Measurements from ENCODE around the gene TIAM2. TPM values are rescaled to one million over a fixed set of nuclear protein-coding genes. Genes with fewer than 3 reads are reported as not detected.
"Not testable (repeated sequence)": the region's sequence is repeated elsewhere in the genome, so short reads cannot be mapped to it uniquely, and the experiment has no call there.

TIAM2 gene
- total RNA-seq, 4 donors from 2014 or later, result 8.6 to 17.0 (median 14.8) TPM

DNA sequence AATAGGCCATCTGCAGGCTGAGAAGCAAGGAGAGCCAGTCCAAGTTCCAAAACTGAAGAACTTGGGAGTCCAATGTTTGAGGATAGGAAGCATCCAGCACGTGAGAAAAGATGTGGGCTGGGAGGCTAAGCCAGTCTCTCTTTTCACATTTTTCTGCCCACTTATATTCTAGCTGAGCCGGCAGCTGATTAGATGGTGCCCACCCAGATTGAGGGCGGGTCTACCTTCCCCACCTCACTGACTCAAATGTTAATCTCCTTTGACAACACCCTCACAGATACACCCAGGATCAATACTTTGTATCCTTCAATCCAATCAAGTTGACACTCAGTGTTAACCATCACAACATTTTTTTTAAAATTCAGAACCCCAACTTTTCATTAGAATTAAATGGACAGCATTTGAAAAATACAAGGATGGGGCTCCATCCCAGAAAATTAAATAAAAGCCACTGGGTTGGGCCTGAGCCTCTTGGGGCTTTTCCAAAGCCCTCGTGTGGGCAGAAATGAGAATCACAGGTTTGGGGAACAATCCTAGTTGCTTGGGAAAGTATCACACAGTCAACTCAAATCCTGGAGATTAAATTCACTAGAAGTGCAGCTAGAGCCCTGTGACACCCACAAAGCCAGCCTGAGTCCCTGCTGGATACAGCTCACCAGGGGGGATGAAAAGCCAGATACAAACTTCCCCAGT, 270.9 kb downstream of the TIAM2 start:
- WGBS, result 96% methylated on average over 4 of the region's 4 CpGs
- Histone ChIP-seq H3K27ac (replicated peaks in 1 of 4) (no peak overlapping the region), H3K4me3 (no peak overlapping the region), H3K9me3 (no peaks in the 10 kb centered on the region), H3K27me3 (no peaks in the 10 kb centered on the region), H3K36me3 (no peaks in the 10 kb centered on the region), H3K4me1 (peaks cover 0 to 7% (median 5%) of the 10 kb centered on the region in 4 donors)
- DNase-seq (ENCODE audit: extremely low spot score), result no peak
- TF ChIP-seq CTCF (IDR thresholded peaks at IDR 0.05) (no peak), POLR2AphosphoS5 (IDR thresholded peaks at IDR 0.05) (no peak), POLR2A (IDR thresholded peaks at IDR 0.05; ENCODE audit: low read depth) (no peak), EP300 (IDR thresholded peaks at IDR 0.05) (no peak)
- intact Hi-C loops (cut with DNase I), result no loop called here

DNA sequence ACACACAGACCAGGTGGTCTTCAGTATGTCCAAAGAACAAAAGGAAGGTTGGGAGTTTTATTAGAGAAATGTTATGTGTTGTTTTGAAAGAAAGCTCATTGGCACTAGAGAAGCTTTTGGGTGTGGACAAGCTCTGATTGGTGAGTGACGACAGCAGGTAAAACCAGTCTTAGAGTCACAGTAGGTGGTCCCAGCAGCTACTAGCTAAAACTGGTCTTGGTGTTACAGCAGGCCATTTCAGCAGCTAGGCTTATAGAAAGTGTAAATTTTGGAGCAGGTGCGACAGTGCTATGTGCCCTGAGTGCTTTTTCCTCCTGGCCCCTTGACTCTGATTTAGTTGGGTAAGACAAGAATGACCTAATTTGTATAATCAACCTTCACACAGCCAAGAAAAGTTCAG, 272.3 kb downstream of the TIAM2 start:
- no peak for DNase-seq (ENCODE audit: extremely low spot score)
- WGBS, result 83% methylated on average over 2 of the region's 2 CpGs
- Histone ChIP-seq H3K4me3 (no peak overlapping the region), H3K36me3 (no peaks in the 10 kb centered on the region), H3K27ac (replicated peaks in 1 of 4) (peak overlapping the region in 3 of 4 donors; percentile 2 to 56 (median 5)), H3K9me3 (no peaks in the 10 kb centered on the region), H3K4me1 (peaks cover 8 to 13% (median 9%) of the 10 kb centered on the region in 4 donors), H3K27me3 (no peaks in the 10 kb centered on the region)
- intact Hi-C loops (cut with DNase I), result no loop called here
- TF ChIP-seq POLR2AphosphoS5 (IDR thresholded peaks at IDR 0.05), result no peak
- TF ChIP-seq EP300 (IDR thresholded peaks at IDR 0.05), result no peak
- no peak for TF ChIP-seq CTCF (IDR thresholded peaks at IDR 0.05)
- TF ChIP-seq POLR2A (IDR thresholded peaks at IDR 0.05; ENCODE audit: low read depth), result no peak

DNA sequence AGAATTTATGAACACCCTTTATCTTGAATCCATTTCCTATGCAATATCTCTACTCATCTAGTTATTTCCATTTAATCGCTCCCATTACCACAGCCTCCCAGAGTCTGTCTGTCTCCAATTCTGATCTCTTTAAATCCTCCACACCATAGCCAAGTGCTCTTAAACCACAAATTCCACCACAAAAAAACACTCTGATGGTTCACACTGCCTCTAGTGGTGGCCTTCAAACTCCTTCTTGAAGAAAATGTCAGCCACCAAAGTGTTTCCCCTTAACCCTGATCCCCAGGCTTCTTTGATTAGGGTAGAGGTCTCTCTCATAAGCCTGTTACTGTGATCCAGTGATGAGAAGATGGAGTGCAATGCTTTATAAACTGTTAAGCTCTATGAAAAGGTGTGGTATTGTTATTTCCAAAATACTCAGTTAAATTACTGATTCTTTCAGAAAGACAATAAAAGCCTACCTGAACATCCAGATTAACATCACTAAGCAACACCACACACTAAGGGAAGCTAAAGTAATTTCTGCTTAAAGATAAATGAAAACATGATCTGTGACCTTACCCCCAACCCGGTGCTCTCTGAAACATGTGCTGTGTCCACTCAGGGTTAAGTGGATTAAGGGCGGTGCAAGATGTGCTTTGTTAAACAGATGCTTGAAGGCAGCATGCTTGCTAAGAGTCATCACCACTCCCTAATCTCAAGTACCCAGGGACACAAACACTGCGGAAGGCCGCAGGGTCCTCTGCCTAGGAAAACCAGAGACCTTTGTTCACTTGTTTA, 273.2 kb downstream of the TIAM2 start:
- DNase-seq (ENCODE audit: extremely low spot score); H3K36me3 ChIP-seq; H3K4me3 ChIP-seq; H3K27me3 ChIP-seq; H3K9me3 ChIP-seq; intact Hi-C loops (cut with DNase I): not testable (repeated sequence)
- 100% methylated on average over 3 of the region's 5 CpGs for WGBS
- TF ChIP-seq CTCF (IDR thresholded peaks at IDR 0.05), result peak in 2 of 3 experiments; percentile 7 to 31
- Histone ChIP-seq H3K27ac (replicated peaks in 1 of 4) (peak overlapping the region in 2 of 4 donors; percentile 5 to 56), H3K4me1 (peaks cover 17 to 22% (median 18%) of the 10 kb centered on the region in 4 donors)

DNA sequence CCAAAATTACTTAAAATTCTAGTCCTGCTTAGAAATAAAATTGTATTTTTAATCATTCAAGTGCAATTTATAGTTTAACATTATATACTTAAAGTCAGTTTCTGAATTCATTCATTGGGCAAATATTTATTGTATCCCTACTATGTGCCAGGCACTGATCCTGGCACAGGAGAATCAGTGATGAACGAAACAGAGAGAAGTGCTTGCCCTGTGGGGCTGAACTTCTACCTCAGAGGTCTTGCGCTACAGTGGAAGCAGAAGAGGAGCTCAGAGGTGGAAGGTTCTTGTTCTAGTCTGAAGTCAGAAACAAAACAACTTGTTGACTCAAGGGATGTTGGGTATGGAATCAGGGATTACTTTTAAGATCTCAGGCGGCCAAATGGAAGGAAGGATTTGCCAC, 274.6 kb downstream of the TIAM2 start:
- peaks cover 23 to 32% (median 30%) of the 10 kb centered on the region in 4 donors for H3K4me1 ChIP-seq
- TF ChIP-seq POLR2A (IDR thresholded peaks at IDR 0.05; ENCODE audit: low read depth) (no peak), POLR2AphosphoS5 (IDR thresholded peaks at IDR 0.05) (no peak), CTCF (IDR thresholded peaks at IDR 0.05) (no peak), EP300 (IDR thresholded peaks at IDR 0.05) (no peak)
- H3K27ac ChIP-seq (replicated peaks in 1 of 4), result no peak overlapping the region
- intact Hi-C loops (cut with DNase I), result no loop called here
- no peak for DNase-seq (ENCODE audit: extremely low spot score)
- no peaks in the 10 kb centered on the region for H3K9me3 ChIP-seq
- no peaks in the 10 kb centered on the region for H3K27me3 ChIP-seq
- no peaks in the 10 kb centered on the region for H3K36me3 ChIP-seq
- 82% methylated on average over 3 of the region's 3 CpGs for WGBS
- no peak overlapping the region for H3K4me3 ChIP-seq

Data from esophagus muscularis mucosa (tissue), 4 donors.